ENCODE data around the gene TRIM28.

- TF ChIP-seq EP300 (conservative IDR thresholded peaks at IDR 0.05; ENCODE audit: poor library complexity, severe bottlenecking): no peak
- TF ChIP-seq CTCF (IDR thresholded peaks at IDR 0.05; ENCODE audit: poor library complexity, severe bottlenecking): no peak
- TF ChIP-seq REST (IDR thresholded peaks at IDR 0.05; ENCODE audit: borderline replicate concordance): no peak
- no peak for TF ChIP-seq EZH2 (IDR thresholded peaks at IDR 0.05; ENCODE audit: borderline replicate concordance, insufficient read depth, low read length, poor library complexity, severe bottlenecking)
Observed at GRCh38 chr19:58570770-58571574, 27.1 kb downstream of the TRIM28 start.
